GM04504 (cell line): Measurements from ENCODE around the gene CCDC85B.

Experiments used
- DNase-seq: peaks from one replicate; pipeline ENCODE4 v3.0.0-alpha.2; 2012; ENCODE audit warnings: low read depth

The CCDC85B gene

DNA sequence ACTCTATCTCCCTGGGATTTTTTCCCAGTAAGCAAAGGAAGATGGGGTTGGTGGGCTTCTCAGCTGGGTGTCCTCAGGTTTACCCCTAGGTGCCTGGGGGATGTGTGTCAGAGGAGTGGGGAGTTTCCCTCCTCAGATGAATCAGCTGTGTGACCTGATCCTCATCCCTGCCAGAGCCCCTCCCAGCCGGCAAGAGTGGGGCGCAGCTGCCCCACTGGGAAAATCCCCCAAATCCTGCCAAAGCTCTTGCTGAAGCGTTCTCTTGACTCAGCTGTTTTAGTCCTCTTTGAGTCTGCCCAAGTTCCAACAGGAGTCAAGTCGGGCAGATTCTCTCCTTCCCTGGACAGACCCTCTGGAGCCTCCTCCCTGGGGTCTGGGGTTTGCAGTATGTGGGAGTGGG is 22.4 kb downstream of the CCDC85B start:
- no peak for DNase-seq

DNA sequence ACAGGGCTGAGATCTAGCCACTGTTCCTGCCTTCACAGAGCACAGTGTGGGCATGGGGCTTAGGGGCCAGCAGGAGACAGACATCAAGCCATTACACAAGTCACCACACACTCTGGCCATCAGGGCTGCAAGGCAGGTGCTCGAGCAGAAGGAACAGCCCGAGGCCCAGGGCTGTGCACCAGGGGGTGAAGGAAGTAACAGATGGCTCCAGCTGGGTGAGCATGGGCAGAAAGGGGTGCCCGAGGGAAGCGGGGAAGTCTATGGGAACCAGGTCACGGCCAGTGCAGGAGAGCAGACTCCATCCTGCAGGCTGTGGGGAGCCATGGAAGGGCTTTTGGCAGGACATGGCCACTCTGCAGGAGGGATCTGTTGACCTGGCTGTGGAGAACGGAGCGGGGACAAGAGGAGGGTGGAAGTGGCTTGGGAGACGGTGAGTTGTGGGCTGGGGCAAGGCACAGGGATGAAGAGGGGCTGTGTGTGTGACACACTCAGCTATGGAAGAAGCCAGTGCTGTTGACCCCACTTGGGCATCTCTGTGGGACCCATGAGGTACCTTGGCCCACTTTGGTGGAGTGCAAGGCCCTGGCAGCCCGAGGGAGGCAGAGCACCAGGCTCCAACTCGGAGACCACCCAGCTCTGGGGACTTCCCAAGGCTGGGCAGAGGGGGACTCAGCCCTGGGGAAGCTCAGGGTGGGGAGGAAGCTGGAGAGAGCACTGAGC is 24.8 kb downstream of the CCDC85B start:
- DNase-seq = no peak

- DNase-seq = peak; percentile 98
These were observed 25.4 kb downstream of the CCDC85B start for GRCh38 chr11:65915821-65916251.

DNA sequence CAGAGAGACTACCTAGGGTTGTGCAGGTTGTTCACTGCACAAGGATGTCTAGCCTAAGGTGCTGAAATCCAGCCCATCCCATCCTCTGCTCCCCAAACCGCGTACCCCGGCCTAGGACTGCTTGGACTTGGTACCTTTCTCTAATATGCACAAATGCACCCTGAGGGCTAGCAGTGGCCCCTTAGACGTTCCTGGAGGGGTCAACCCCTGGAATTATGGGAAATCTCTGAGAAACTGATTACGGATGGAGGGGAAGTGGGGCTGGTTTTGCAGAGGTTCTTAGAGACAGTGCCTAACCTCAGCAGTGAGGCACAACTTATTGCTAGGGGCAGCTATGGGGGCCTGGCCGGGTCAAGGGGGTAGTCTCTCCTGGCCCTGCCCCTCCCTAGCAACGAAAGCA is 25.9 kb downstream of the CCDC85B start:
- DNase-seq = no peak

- DNase-seq = no peak
These were observed 26.6 kb downstream of the CCDC85B start for GRCh38 chr11:65917077-65917433.

- no peak for DNase-seq
These were observed 27.1 kb downstream of the CCDC85B start for GRCh38 chr11:65917434-65918210.

DNA sequence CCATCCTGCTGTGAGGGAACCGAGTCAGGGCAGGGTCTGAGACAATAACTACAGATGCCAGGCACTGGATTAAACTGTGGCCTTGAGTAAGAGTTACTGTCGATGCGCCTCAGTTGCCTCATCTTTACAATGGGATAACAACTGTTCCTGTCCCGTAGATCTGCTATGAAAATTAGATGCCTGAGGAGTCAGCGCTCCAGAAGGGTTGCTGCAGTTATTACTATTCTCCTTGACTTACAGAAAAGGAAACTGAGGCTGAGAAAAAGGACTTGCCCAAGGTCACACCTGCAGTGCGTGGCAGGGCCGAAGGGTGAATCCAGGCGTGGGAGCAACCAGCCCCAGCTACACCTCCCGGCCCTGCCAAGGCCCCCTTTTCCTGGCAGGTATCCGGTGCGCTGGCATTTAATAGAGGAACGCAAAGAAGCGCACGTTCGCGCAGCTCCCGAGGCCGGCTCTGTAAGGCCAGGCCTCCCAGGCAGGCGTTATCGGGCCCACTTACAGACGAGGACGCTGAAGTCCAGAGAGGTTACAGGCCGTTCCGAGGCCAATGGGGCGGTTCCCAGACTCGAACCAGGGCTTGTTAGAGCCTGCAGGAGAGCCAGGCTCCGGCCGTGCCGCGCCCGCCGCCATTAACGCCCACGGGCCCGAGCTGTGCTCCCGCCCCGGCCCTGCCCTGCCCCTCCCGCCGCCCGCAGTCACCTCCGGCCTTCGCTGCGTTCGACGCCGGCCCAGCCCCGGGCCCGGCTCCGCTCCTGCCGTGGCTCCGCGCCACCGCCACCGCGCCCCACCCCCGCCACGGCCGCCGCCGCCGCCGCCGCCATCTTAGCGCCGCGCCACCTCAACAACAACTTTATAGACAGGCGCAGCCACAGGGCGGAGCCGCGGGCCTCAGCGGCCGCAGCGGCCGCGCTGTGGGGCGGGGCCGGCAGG is 28.0 kb downstream of the CCDC85B start, which contains the start of gene C11orf68:
TSS of gene C11orf68 (minus strand) at position 852 of the 930 bp plus-strand sequence. CDS start at position 821, 31 bp downstream.
- no peak for DNase-seq

GRCh38 chr11:65919141-65919572 is 28.7 kb downstream of the CCDC85B start, which contains the start of gene DRAP1:
Gene DRAP1, plus strand, starts transcription at chr11:65919426. Its CDS starts 76 bp downstream, at chr11:65919502.
- DNase-seq = peak; percentile 96

- no peak for DNase-seq
These were observed 29.3 kb downstream of the CCDC85B start for GRCh38 chr11:65919573-65920371.

- no peak for DNase-seq
These were observed 29.9 kb downstream of the CCDC85B start for GRCh38 chr11:65920372-65920802.

GRCh38 chr11:65921033-65921555 is 30.6 kb downstream of the CCDC85B start:
- DNase-seq = no peak

- no peak for DNase-seq
These were observed 31.4 kb downstream of the CCDC85B start for GRCh38 chr11:65921876-65922275.

GRCh38 chr11:65922565-65922964 is 32.1 kb downstream of the CCDC85B start:
- no peak for DNase-seq

DNA sequence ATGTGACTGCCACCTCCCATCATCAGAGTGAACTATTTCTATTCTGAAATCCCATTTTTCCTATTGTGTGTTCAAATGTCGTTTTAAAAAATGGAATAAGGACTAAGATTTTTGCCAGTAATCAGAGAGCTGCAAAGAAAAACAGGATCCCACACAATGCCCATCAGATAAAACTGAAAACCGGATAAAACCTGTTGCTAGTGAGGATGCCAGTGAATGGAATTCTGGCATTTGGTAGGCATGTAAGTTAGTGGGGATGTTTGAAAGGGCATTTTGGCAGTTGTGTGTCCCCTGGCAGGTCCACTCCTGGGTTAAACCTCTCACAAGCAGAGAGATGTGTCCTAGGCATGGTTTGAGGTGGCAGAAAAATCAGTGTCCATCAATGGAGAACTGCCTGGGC is 34.9 kb downstream of the CCDC85B start:
- DNase-seq = no peak

DNA sequence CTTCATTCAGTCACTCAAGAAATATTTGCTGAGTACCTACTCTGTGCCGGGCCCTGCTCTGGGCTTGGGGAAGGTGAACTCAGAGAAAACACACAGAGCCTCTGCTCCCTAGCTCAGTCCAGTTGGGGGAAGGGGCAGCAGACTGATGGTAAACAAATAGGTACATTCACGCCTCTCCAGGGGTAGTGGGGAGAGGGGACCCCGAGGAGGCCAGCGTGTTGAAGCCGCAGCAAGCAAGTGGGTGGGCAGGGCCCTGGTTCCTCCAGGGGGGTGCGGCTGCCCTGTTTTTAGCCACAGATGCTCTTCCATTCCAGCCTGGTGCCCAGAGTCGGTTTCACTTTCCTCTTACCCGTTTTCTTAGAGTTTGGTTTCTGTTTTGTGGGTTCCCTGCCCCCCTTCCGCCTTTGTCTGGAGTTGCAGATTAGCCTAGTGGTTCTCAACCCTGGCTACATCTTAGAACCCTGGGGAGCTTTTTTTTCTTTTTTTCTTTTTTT is 37.5 kb downstream of the CCDC85B start:
- DNase-seq = no peak

DNA sequence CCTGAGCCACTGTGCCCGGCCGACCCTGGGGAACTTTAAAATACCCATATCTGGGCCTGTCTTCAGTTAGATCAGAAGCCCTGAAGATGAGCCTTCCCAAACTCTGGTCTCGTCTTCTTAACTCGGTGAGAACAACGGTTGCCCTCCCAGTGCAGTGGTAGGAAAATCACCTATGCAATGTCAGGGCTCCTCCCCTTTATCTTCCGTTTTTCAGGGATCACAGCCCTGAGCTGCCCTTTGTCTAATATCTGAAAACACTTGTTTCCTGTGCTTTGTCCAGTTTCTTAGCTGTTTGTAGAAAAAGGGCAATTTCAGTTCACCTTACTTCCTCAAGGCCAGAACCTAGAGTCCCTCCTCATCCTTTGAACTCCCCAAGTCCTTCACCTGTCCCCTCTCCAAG is 38.2 kb downstream of the CCDC85B start:
- DNase-seq = no peak

GRCh38 chr11:65931773-65932557 is 41.5 kb downstream of the CCDC85B start:
- DNase-seq = no peak

DNA sequence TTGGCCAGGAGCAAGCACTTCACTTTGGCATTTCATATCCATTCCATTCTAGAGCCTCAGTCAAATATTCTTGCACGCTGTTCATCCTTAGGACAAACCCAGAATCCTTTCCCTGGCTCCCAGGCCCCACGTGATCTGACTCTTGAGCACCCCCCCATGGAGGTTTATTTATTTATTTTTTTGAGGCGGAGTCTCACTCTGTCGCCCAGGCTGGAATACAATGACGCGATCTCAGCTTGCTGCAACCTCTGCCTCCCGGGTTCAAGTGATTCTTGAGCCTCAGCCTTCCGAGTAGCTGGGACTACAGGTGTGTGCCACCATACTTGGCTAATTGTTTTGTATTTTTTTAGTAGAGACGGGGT is 42.1 kb downstream of the CCDC85B start:
- DNase-seq = no peak

GRCh38 chr11:65934014-65934413 is 43.5 kb downstream of the CCDC85B start:
- no peak for DNase-seq

DNA sequence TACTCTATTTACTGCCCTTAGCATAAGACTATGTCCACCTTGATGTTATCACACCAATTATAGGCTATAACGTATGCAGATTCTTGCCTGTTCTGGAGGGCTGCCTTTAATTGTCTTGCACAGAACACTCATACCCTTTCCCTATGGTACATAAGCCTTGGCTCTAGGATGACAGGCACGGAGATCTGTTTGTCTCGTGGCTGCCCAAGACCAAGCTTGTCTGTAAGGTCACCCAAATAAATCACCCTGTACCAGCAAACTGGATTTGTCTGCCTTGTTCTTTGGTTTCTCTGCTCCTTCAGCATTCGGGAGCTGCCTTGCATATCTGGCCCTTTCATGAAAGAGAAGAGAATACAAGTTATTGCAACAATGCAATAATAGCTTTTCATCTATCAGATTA is 47.3 kb downstream of the CCDC85B start:
- no peak for DNase-seq
